Loucy (cell line): ENCODE results near the gene NOTCH1.

Experiments used
- EZH2phosphoT487 ChIP-seq: fragments of 200-600 bp; IDR thresholded peaks from 2 replicates; pipeline ENCODE4 v1.6.1; 2018; ENCODE audit warnings: antibody characterized with exemption, mild to moderate bottlenecking, moderate library complexity, borderline replicate concordance
- TF ChIP-seq, protein P1 (sequence below): fragments of 200-600 bp; sonication (generic); conservative IDR thresholded peaks from 2 replicates; pipeline ENCODE4 v1.5.1; 2014; ENCODE audit warnings: mild to moderate bottlenecking, antibody characterized with exemption, low read length

DNA sequence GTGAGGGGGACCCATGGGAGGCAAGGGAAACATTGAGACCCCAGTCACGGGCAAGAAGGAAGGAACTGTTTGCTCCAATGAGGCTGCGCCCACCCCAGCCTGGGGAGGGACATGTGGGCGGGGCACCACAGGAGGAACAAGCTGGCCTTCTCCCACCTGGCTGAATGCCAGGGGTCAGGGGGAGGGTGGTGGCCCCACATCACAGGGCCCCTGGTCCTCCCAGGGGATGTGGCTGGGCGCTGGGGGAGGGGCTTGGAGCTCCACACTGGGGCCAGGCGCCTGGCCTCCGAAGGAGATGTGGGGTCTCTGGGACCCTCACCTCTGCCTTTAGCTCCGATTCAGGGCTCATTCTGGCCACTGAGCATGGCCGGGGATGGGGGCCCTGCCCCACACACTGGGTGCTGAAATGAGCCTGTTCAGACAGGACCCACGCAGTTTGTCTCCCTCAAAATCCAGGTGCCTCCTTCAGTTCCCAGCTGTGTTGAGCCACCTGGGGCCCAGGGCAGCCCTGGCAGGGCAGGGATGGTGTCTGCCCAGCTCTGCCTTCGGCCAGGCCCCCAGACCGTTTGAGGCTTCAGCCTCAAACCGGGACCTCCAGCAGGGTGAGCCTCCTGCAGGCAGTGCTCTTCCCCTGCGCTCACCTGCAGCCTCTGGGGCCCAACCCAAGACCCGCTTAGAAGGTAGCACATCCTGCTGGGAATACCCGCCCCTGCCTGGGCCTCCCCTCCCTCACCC lies 33.2 kb upstream of the NOTCH1 start:
- no peak for TF ChIP-seq EZH2phosphoT487
- TF ChIP-seq, protein P1, sequence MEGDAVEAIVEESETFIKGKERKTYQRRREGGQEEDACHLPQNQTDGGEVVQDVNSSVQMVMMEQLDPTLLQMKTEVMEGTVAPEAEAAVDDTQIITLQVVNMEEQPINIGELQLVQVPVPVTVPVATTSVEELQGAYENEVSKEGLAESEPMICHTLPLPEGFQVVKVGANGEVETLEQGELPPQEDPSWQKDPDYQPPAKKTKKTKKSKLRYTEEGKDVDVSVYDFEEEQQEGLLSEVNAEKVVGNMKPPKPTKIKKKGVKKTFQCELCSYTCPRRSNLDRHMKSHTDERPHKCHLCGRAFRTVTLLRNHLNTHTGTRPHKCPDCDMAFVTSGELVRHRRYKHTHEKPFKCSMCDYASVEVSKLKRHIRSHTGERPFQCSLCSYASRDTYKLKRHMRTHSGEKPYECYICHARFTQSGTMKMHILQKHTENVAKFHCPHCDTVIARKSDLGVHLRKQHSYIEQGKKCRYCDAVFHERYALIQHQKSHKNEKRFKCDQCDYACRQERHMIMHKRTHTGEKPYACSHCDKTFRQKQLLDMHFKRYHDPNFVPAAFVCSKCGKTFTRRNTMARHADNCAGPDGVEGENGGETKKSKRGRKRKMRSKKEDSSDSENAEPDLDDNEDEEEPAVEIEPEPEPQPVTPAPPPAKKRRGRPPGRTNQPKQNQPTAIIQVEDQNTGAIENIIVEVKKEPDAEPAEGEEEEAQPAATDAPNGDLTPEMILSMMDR: no peak
